NCI-H1092 (cell line): Measurements from ENCODE around the gene SASH3.

Source experiments
- DNase-seq: peaks from one replicate; lab custom pipeline; 2025; lab: John Stamatoyannopoulos, UW

SASH3 gene

DNA sequence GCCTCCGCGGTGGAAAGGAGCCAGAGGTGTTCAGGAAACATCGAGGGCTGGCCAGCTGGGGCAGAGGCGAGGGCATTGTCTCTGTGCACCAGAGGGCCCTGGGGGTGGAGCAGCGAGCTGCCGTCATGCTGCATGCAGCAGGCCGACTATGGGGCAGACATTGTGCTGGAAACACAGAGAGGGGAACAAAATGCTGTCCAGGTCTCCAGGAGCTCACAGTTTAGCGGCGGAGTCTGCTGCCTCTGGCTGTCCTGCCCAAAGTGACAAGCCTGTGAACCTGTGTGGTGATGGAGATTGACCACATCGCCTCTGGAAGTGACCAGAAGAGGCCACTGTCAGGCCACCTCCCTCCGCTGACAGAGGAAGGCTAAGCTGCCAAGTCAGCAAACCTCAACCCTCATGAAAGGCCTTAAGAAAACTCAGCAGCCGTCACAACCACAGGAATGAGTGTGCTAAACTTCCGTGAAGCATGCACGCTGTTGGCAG lies 20.1 kb upstream of the SASH3 start:
- DNase-seq: no peak

DNA sequence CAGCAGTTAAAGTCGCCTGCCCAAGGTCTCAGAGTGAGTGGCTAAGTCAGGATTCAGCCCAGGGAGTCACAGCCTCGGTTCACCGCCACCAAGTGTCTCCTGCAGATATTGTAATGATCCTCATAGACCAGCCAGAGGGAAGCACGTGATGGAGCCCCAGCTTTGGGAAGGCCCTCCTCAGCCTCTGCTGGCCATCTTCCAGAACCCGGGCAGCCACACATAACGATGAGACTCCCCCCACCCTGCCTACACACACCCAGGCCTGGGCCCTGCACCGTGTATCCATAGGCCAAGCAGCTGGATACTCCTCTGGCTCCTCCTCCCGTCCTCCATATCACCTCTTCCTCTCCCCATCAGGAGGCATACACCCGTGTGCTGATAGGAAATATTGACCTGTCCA lies 19.6 kb upstream of the SASH3 start:
- DNase-seq: no peak

DNA sequence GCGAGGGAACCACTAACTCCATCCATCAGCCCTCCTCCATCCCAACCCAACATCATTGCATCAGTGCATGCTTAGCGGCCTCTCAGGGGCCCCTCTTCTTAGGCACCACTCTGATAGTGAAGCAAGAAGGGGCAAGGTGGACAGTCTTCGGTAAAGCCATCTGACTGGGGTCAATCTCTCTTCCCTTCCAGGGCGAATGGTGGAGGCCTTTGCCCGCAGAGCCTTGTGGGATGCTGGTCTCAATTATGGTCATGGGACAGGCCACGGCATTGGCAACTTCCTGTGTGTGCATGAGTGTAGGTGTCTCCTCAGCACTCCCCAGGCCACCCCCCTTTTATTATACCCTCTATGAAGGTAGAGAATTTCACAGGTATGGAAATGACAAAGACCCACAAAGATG lies 18.8 kb upstream of the SASH3 start:
- no peak for DNase-seq

DNA sequence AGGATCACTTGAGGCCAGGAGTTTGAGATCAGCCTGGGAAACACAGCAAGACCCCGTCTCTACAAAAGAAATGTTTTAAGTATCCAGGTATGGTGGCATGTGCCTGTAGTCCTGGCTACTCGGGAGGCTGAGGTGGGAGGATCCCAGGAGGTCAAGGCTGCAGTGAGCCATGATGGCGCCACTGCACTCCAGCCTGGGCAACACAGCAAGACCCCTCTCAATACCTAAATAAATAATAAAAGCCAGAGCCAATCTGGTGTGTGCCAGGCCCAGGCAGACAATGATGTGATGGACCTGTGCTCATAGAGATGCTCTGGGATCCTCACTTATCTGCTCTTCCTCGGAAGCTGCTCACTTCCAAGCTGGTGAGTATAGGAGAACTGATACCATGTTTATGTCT lies 18.2 kb upstream of the SASH3 start:
- no peak for DNase-seq

DNA sequence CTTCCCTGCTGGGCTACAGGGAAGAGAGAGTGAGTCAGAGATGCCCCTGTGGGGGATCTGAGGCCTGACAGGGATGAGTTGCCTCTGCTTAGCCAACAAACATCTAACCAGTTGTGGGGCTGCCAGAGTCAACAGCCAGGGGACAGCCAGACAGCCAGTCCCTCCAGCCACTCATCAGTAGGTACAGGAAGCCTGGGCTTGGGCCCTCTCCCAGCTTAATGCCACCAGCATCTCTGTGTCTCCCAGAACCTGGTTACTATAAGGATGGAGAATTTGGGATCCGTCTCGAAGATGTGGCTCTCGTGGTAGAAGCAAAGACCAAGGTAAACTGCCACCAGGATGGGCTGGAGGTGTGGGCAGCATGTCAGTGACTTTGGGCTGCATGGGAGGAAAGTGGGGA lies 17.3 kb upstream of the SASH3 start:
- DNase-seq: no peak

DNA sequence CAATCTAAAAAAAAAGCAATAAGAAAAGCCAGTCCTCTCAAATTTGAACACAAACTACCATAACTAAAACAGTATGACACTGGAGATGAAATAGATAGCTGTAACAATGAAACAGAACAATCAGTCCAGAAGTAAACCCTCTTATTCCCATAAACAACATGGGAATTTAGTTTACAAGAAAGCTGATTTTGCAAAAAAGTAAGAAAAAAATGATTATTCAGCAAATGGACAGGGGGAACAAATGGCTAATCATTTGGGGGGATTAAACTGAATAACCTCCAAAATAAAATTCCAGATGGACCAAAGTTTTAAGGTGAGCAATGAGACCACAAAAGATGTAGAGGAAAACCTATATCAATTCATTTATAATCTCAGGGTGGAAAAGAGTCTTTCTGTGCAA lies 16.1 kb upstream of the SASH3 start:
- DNase-seq: no peak

DNA sequence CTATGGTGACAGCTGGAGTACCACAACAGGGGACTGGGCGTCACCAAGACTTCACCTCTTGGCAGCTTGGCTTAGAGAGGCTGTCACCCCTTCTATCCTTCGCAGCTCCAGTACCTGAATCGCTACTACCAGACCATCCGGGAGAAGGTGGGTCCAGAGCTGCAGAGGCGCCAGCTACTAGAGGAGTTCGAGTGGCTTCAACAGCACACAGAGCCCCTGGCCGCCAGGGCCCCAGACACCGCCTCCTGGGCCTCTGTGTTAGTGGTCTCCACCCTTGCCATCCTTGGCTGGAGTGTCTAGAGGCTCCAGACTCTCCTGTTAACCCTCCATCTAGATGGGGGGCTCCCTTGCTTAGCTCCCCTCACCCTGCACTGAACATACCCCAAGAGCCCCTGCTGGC lies 11.6 kb upstream of the SASH3 start:
- DNase-seq: no peak

DNA sequence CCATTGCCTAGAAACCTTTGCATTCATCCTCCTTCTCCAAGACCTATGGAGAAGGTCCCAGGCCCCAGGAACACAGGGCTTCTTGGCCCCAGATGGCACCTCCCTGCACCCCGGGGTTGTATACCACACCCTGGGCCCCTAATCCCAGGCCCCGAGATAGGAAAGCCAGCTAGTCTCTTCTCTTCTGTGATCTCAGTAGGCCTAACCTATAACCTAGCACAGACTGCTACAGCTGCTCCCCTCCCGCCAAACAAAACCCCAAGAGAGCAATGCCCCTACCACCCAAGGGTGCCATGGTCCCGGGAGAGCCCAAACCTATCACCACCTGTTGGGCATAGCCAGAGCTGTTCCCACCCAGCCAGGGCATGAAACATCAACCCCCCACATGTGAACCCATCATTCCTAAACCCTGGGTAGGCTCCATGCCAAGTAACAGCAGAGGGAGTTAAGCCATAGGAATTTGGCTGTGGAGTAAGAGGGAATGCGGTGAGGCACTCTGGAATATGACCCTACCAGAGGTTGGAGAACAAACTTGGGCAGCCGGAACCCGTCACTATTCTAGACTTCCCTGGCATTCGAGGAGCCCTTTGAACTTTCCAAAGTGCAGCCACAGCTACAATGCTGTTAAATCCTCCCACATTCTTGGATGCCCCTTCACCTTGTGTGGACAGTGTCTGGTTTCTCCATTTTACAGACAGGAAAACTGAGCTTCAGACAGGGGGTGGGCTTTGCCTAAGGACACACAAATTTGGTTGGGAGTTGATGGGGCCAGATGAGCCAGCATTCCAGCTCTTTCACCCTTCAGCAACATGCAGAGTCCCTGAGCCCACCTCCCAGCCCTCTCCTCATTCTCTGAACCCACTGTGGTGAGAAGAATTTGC lies 10.9 kb upstream of the SASH3 start:
- no peak for DNase-seq

DNA sequence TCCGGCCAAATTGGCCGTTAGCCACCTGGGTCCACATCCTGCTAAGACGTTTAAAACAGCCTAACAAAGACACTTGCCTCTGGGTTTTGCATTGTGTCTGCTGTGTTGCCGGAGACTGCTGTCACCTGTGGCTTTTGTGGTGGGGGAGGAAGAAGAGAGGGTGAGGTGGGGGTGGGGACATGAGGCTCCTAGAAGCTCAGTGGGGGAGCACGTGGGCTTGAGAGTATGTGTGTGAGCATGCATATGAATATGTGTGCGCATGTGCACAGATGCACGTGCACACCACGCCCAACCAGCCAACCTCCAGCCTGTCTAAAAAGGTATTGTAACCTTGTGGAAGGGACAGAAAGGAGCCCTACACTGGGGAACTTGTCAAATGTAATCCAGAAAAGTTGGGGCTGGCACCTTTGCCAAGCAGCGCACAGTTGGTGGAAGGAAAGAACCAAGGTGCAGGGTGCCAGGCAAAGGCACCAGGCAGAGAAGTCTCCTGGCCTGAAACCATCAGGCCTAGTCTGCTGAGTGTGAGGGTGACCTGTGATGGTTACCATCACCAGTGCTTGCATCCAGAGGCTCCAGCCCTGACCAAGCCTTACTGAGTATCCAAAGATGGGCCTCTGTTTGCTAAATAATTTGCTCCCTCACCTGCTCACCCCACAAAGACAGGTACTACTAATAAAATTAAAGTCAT lies 10.1 kb upstream of the SASH3 start:
- DNase-seq: no peak

DNA sequence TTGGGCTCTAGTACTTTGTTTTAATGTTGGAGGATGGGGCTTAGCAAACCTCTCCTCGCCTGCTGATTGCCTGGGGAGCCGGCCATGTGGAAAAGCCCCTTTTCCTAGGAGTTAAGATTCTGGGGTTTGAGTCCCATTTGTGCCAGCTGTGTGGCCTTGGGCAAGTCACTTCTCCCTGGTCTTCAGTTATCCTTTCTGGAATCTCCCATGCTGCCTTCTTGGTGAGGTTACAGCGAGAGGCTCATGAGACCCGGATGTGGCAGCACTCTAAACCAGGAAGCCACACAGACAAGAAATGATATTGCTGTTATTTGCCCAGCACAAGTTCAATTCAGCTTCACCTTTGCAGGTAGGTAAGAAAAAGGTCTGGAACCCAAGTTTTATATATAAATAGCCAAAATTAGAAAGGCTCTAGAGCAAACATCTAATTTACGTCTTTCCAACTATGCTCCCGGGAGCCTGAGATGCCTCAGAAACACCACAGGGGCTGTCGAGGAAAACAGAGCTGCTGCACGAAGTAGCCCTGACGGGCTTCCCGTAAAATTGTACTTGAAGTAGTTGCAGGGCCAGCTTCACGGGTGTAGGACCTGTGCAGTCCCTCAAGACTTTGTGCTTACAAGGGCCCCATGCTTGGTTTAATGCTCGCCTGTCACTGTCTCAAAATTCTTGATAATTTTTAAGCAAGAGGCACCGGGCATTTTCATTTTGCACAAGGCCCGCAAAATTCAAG lies 8.3 kb upstream of the SASH3 start:
- DNase-seq: no peak

DNA sequence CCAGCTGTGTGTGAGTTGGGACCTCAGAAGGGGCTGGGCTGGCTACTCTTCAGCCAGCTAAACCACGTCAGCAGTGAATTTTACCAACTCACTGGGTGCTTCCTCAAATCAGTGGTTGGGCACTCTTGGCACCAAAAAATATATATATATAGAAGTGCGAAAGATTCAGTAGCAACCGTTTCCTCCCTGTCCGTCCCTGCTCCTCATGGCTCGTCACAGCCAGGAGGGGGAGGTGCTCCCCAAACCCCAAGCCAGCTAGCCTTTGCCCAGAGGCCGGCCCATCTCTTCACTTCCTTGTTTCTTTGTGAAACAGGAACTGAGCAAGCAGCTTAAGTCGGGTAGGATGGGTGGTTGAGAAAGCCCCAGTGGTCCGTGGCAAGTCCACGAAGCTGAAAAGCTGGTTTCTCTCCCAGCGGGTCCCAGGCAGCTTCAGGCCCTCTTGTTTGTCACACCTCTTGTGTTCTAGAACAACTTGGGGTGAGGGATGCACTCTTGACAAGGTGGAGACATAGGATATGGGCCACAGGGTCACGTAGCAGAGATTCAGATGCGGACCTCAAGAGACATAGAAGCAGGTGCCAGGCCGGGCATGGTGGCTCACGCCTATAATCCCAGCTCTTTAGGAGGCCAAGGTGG lies 6.8 kb upstream of the SASH3 start:
- no peak for DNase-seq

DNA sequence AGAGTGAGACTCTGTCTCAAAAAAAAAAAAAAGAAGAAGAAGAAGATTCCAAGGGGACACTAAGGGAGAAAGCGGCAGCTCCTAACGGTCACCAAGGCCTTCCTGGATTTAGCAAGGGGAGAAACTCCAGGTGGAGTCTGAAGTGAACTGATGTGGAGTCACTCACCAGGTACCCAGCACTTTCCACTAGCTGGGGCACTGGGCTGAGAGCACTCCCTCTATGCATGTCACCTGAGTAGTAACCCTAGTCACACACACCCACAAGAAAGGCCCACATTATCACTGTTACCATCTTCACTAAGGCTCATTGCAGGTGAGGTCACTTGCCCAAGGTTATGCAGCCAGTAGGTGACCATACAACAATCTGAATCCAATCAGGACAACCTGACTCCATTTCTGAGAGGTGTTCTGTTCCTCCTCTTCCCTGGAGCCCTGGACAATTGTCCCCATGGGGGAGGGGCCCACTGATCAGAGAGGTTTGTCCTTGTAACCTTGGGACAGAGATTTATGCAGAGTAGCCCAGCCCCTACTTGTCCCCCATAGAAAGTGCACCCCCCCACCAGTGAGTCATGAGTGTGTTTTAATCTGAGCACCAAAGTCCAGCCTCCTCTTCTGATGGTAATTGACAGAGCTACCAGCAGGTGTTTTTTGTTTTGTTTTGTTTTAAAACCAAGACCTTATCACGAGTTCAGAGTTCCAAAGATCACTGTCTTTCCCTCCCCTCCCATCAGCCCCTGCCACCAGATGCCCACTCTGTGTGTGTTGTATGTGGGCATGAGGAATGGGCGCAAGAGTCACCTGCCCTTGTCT lies 5.9 kb upstream of the SASH3 start:
- DNase-seq: no peak

DNA sequence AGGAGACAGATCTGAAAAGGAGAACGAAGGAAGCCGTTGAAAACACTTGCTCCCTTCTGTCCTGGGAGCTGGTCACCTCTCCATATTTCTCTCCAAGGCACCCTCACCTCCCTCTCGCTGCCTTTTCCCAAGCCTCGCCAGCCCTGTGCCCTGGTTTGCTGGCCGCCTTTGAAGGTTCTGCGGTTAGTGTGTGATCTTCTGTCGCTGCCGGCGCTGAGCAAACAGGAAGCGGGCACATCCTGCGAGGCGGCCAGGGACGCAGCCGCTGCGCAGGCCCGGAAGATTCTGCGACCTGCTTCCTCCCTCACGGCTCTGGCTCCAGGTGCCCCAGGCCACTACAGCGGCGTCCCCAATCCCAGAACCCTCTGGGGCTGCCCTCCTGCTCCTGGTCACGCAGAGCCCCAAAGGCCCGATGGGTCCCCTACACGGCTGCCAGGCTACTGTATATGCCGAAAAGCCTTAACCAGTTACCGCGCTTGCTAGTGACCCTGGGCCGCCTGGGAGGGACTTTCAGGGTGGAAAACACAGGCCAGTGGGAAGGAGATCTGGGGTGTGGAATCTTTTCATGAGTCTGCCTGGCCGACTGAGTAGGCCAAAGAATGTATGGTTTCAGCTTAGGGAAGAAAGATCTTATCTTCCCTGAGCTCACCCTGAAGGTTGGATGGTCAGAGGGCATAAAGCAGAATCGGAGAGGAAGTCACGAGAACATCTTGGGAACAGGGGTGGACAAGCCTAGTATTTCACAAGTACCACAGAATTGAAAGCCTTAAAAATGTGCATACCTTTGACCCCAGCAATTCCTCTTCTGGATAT lies 2.3 kb upstream of the SASH3 start:
- DNase-seq: no peak

DNA sequence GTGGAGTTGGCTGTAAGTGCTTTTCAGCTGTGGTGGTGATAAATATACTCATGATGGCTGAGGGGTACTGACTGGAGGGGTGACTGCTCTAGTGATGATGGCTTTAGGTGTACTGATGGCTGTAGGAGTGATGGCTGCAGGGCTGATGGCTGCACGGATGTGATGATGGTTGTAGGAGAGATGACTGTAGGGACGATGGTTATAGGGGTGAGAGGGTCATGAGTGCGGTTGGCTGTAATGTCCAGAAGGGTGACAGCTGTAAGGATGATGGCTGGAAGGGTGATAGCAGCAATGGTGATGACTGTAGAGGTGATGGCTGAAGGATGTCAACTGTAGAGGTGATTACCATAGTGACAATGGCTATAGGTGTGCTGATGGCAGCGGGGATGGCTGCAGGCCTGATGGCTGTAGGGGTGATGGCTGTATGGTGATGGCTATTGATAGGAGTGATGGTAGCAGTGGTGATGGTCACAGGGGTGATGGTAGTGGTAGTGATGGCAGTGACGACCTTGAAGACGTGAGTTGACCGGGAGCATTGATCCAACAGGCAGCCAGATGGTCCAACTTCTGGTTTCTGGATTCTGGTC lies 570 bp upstream of the SASH3 start:
- DNase-seq: no peak

DNA sequence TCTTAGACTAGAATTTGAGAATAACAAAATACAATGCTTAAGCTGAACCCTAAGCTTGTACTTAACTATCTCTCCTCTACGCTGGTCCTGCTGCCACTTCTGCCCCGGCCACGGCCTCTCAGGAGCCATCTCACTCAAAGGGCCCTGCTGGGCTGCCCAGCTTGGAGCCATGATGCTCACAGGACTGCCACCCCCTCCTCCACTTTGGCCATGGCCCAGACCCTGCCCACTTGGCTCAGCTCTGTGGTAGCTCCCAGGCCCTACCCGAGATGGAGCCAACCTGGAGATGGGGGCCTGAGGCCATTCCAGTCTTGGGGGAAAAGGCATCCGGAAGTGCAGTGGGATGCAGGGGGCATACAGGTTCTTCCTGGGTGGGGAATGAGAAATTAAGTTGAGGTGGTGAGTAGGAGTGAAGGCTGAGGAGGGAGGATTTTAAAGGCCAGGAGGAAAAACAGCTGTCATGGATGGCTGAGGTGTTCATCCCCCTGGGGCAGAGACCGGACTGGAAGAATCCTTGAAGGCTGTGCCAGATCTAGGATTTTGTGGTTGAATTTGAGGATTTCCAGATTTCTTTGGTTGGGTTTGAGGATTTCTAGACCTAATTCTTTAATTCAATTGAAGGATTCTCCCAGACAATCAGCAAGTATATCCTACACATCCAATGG lies 824 bp downstream of the SASH3 start:
- no peak for DNase-seq

DNA sequence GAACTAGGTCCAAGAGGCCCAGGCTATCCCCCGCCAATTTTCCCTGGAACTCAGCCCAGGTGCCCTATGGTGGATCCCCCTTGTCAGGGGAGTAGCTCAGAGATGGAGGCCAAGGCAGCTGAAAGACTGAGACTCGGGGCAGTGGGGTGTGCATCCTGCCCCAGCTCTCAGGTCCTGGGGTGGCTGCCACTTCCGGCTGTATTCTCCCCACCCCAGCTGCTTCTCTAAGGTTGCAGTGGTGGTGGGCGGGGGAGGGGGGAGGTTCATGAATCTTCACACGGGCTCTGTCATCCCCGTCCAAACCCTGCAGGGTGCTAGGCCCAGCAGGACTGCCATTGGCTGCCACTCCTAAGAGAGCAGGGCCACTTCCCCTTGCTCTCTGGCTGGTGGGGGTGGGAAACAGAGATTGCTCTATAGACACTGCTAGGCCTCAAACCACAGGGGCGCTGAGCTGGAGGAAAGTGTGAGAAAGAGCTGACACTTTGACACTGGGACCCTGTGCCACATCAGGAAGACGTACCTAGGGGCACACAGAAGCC lies 1.5 kb downstream of the SASH3 start:
- DNase-seq: no peak

DNA sequence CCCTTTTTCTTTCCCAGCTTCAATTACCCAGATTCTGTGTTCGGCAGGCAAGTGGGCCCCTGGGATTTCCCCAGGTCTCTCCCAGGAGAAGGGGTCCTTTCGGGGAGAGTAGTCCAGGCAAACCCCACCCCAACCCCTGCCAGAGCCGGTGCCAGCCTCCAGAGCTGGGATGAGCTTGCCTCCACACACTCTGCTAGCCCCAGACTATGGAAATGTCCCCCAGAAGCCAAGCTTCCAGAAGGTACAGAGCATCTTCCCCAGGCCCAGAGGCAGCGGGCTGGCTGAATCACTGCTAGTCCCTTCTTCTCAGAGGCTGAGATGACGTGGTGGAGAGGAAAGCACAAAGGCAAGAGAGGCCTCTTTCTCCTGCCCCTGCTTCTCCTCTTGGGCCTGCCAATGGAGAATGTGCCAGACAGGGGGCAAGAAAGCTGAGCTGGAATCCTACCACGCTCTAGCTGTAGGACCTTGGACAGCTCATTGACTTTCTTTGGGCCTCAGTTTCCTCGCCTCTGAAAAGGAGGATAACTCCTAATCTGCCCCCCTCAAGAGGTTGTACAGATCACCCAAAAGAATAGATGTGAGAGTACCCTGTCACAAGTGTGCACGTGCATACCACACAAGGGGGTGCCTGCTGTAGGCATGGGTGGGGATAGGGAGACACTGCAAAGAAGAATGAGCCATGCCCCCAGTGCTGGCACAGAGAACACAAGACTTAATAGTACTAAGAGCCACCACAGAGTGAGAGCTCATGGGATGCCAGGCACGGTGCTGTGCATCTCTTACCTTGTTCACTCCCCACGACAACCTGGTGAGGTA lies 2.1 kb downstream of the SASH3 start:
- no peak for DNase-seq

DNA sequence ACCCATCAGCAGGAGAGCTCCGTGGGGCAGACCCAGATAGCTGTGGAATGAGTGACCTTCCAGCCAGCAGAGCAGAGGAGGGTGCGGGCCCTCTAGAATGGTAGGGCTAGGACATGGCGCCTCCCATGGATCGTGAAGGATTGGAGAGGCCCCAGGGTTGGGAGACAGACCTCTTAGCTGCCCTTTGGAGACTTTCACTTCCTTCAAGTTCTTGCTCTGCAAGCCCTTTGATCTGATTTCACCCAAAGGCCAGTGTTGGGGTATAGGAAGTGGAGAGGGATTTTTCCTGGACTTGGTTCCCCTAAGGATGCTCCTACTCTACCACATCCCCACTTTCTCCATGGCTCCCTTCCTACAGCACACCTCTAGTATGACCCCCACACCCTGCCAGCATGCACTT lies 3.0 kb downstream of the SASH3 start:
- no peak for DNase-seq
